Measurements from ENCODE around the gene NKPD1. TPM values are rescaled to one million over a fixed set of nuclear protein-coding genes. Genes with fewer than 3 reads are reported as not detected.

The NKPD1 gene
- total RNA-seq, 2 donors from 2014 or later = 0.07 TPM; not detected in 1

GRCh38 chr19:45151821-45152503, 8.8 kb downstream of the NKPD1 start:
- Histone ChIP-seq H3K4me1 (peaks cover 22% of the 10 kb centered on the region), H3K27ac (no peak overlapping the region), H3K36me3 (no peaks in the 10 kb centered on the region), H3K4me3 (peak overlapping the region; percentile 25), H3K27me3 (peaks cover 34% of the 10 kb centered on the region), H3K9me3 (no peaks in the 10 kb centered on the region), H3K9ac (ENCODE audit: low read depth in 2 of 2, low read length in 2 of 2) (no peak overlapping the region)
- no peak for DNase-seq
- intact Hi-C loops (cut with DNase I) = no loop called here
- no peak for TF ChIP-seq CTCF (IDR thresholded peaks at IDR 0.05)

- peaks cover 34% of the 10 kb centered on the region for H3K27me3 ChIP-seq
- DNase-seq = no peak
These were observed 9.5 kb downstream of the NKPD1 start for GRCh38 chr19:45151320-45151719.

GRCh38 chr19:45150751-45151281, 10.0 kb downstream of the NKPD1 start:
- no peak for TF ChIP-seq CTCF (IDR thresholded peaks at IDR 0.05)
- Histone ChIP-seq H3K4me1 (peaks cover 22% of the 10 kb centered on the region), H3K9me3 (no peaks in the 10 kb centered on the region), H3K9ac (ENCODE audit: low read depth in 2 of 2, low read length in 2 of 2) (no peak overlapping the region), H3K27ac (no peak overlapping the region), H3K4me3 (no peak overlapping the region), H3K36me3 (no peaks in the 10 kb centered on the region), H3K27me3 (peaks cover 34% of the 10 kb centered on the region)
- no peak for DNase-seq
- intact Hi-C loops (cut with DNase I) = no loop called here

More at GRCh38 chr19:45151320-45151719, 9.5 kb downstream of the NKPD1 start:
- no peak overlapping the region for H3K4me3 ChIP-seq
- no peak for TF ChIP-seq CTCF (IDR thresholded peaks at IDR 0.05)
- peaks cover 22% of the 10 kb centered on the region for H3K4me1 ChIP-seq
- intact Hi-C loops (cut with DNase I) = no loop called here
- no peaks in the 10 kb centered on the region for H3K36me3 ChIP-seq
- no peak overlapping the region for H3K9ac ChIP-seq (ENCODE audit: low read depth in 2 of 2, low read length in 2 of 2)
- H3K9me3 ChIP-seq = no peaks in the 10 kb centered on the region
- no peak overlapping the region for H3K27ac ChIP-seq

GRCh38 chr19:45150180-45150579, 10.6 kb downstream of the NKPD1 start:
- peaks cover 22% of the 10 kb centered on the region for H3K4me1 ChIP-seq
- intact Hi-C loops (cut with DNase I) = no loop called here
- TF ChIP-seq CTCF (IDR thresholded peaks at IDR 0.05) = no peak
- no peak overlapping the region for H3K27ac ChIP-seq
- no peak for DNase-seq
- H3K9ac ChIP-seq (ENCODE audit: low read depth in 2 of 2, low read length in 2 of 2) = no peak overlapping the region
- H3K4me3 ChIP-seq = no peak overlapping the region
- no peaks in the 10 kb centered on the region for H3K9me3 ChIP-seq
- H3K27me3 ChIP-seq = peaks cover 34% of the 10 kb centered on the region
- H3K36me3 ChIP-seq = no peaks in the 10 kb centered on the region

- Histone ChIP-seq H3K36me3 (no peaks in the 10 kb centered on the region), H3K9ac (ENCODE audit: low read depth in 2 of 2, low read length in 2 of 2) (no peak overlapping the region), H3K4me1 (peaks cover 22% of the 10 kb centered on the region), H3K27me3 (peaks cover 33% of the 10 kb centered on the region), H3K27ac (no peak overlapping the region), H3K9me3 (no peaks in the 10 kb centered on the region), H3K4me3 (no peak overlapping the region)
- no peak for DNase-seq
- no peak for TF ChIP-seq CTCF (IDR thresholded peaks at IDR 0.05)
- intact Hi-C loops (cut with DNase I) = no loop called here
These were observed 11.7 kb downstream of the NKPD1 start for GRCh38 chr19:45149129-45149528.
